Right lobe of liver (tissue), 4 donors: ENCODE data around the gene PSMG4.

ENCODE experiments used
- CTCF ChIP-seq, 4 donors: fragments of 200-600 bp in 3 of 4; fragments of 450-650 bp in 1 of 4; IDR thresholded peaks; one replicate each; pipeline versions ENCODE4 v1.5.1 to v1.8.0; 2016 to 2022; ENCODE audit warnings: antibody characterized with exemption in 4 of 4, mild to moderate bottlenecking in 2 of 4
- POLR2A ChIP-seq: fragments of 450-650 bp; IDR thresholded peaks from one replicate; pipeline ENCODE4 v1.6.1; 2017; ENCODE audit warnings: antibody characterized with exemption, mild to moderate bottlenecking
- donor health status: DM: no; HTN: no; CAD: no.
- donor health status: DM: no; HTN: no; CAD: no.
- donor health status: DM: no; HTN: yes; CAD: no.

GRCh38 chr6:3314621-3315467 lies 56.1 kb downstream of the PSMG4 start:
- TF ChIP-seq CTCF (IDR thresholded peaks at IDR 0.05) (no peak), POLR2A (no peak)
